ENCODE data around the gene SLC9A8.

SLC9A8 gene

GRCh38 chr20:49877386-49877921, 64.8 kb downstream of the SLC9A8 start:
- DNase-seq (ENCODE audit: low spot score) = no peak

GRCh38 chr20:49878977-49879376, 66.3 kb downstream of the SLC9A8 start:
- no peak for DNase-seq (ENCODE audit: low spot score)

GRCh38 chr20:49880177-49880576, 67.5 kb downstream of the SLC9A8 start:
- no peak for DNase-seq (ENCODE audit: low spot score)

- DNase-seq (ENCODE audit: low spot score) = no peak
These were observed 68.3 kb downstream of the SLC9A8 start for GRCh38 chr20:49880724-49881445.

- DNase-seq (ENCODE audit: low spot score) = no peak
These were observed 69.7 kb downstream of the SLC9A8 start for GRCh38 chr20:49882171-49882970.

GRCh38 chr20:49883246-49883802, 70.7 kb downstream of the SLC9A8 start:
- no peak for DNase-seq (ENCODE audit: low spot score)

- DNase-seq (ENCODE audit: low spot score) = no peak
These were observed 73.1 kb downstream of the SLC9A8 start for GRCh38 chr20:49885558-49886332.

GRCh38 chr20:49886571-49887213, 74.1 kb downstream of the SLC9A8 start:
- DNase-seq (ENCODE audit: low spot score) = no peak

GRCh38 chr20:49887251-49888211, 74.9 kb downstream of the SLC9A8 start:
- DNase-seq (ENCODE audit: low spot score) = no peak

- DNase-seq (ENCODE audit: low spot score) = peak; percentile 65
These were observed 75.8 kb downstream of the SLC9A8 start for GRCh38 chr20:49888212-49889000.

GRCh38 chr20:49889001-49889934, 76.6 kb downstream of the SLC9A8 start:
- DNase-seq (ENCODE audit: low spot score) = no peak

- no peak for DNase-seq (ENCODE audit: low spot score)
These were observed 77.3 kb downstream of the SLC9A8 start for GRCh38 chr20:49889935-49890333.

- DNase-seq (ENCODE audit: low spot score) = no peak
These were observed 78.1 kb downstream of the SLC9A8 start for GRCh38 chr20:49890471-49891361.

- DNase-seq (ENCODE audit: low spot score) = no peak
These were observed 79.0 kb downstream of the SLC9A8 start for GRCh38 chr20:49891476-49892110.

GRCh38 chr20:49892260-49892659, 79.6 kb downstream of the SLC9A8 start:
- no peak for DNase-seq (ENCODE audit: low spot score)

- no peak for DNase-seq (ENCODE audit: low spot score)
These were observed 80.2 kb downstream of the SLC9A8 start for GRCh38 chr20:49892817-49893216.
